ENCODE results near the gene COL12A1. TPM values are rescaled to one million over a fixed set of nuclear protein-coding genes. Genes with fewer than 3 reads are reported as not detected.

The COL12A1 gene
- total and polyA plus RNA-seq, 2 donors (not counting 3 experiments of a cell fraction or from before 2014, with no cell fraction given), result 48.5 to 89.1 TPM

DNA sequence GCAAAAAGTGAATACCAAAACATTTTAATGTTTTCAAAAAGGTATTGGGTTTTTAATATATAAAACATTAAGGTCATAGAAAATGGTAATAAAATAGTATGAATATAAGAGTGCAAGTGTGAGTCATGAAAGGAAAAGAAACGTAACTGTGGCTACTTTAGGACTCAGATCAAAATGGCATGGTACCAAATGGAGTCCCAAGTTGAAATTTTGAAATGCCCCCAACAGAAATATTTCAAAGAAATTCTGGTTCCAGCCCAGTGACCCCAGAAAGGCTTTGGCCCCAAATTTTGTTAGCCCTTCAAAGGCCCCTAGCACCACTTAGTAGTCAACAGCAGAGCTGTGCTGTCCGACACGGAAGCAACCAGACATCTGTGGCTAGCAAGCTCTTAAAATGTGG is 6.0 kb downstream of the COL12A1 start:
- H3K79me2 ChIP-seq (ENCODE audit: control insufficient read depth, insufficient read depth, low read length), result no peaks in the 10 kb centered on the region
- peak; percentile 28 for TF ChIP-seq FOS (IDR thresholded peaks at IDR 0.05; ENCODE audit: borderline replicate concordance, insufficient read depth, low read length)
- no peak for TF ChIP-seq GATA2 (IDR thresholded peaks at IDR 0.05; ENCODE audit: insufficient read depth, insufficient read length, low read depth, low read length)
- no peak for TF ChIP-seq POLR2A (IDR thresholded peaks at IDR 0.05; ENCODE audit: low read depth, low read length)
- dilution Hi-C loops (cut with MboI; ENCODE audit: extremely low pct_ligation_motif_present, low sequenced_read_pairs), result no loop called here
- no peak overlapping the region for H2AFZ ChIP-seq (ENCODE audit: low read depth, low read length)
- ChIA-PET CTCF (interaction anchor here (0.6 to 12.5 kb wide), 3 partner anchors 9 to 789 kb away, joined by 3 to 393 read pairs (median 6); no protein-coding TSS in a partner anchor), POLR2A (no interaction called here)
- FAIRE-seq, result no peak
- no peaks in the 10 kb centered on the region for H3K9me1 ChIP-seq (replicated peaks; ENCODE audit: control insufficient read depth, extremely low read depth, insufficient read depth, low read length)
- H3K9ac ChIP-seq (replicated peaks; ENCODE audit: extremely low read depth, insufficient read depth, low read length), result no peak overlapping the region
- no peaks in the 10 kb centered on the region for H3K36me3 ChIP-seq (ENCODE audit: control insufficient read depth in 2 of 2, extremely low read depth in 1 of 2, insufficient read depth in 2 of 2, low read length in 2 of 2)
- H3K27me3 ChIP-seq (ENCODE audit: control insufficient read depth in 2 of 2, insufficient read depth in 2 of 2, low read length in 2 of 2), result no peaks in the 10 kb centered on the region
- H3K4me3 ChIP-seq (replicated peaks in 1 of 3; ENCODE audit: insufficient read depth in 1 of 3, low read depth in 1 of 3, low read length in 3 of 3), result no peak overlapping the region
- H3K4me1 ChIP-seq (ENCODE audit: control insufficient read depth, extremely low read depth, insufficient read depth, low read length), result peaks cover 16% of the 10 kb centered on the region
- no peaks in the 10 kb centered on the region for H3K9me3 ChIP-seq (replicated peaks; ENCODE audit: control insufficient read depth, insufficient read depth, low read length)
- no peak overlapping the region for H3K27ac ChIP-seq (ENCODE audit: insufficient read depth, low read depth, low read length)
- DNase-seq (ENCODE audit: low read depth, low spot score), result no peak
- no peaks in the 10 kb centered on the region for H4K20me1 ChIP-seq (replicated peaks; ENCODE audit: control insufficient read depth, extremely low read depth, insufficient read depth, low read length)
- intact Hi-C loops (cut with micrococcal nuclease), result loop anchor here (5.0 to 10.0 kb wide), 3 partner anchors 178 to 603 kb away; no protein-coding TSS in a partner anchor
- no TSS peak for BruUV-seq (replicated peaks)
- no peak overlapping the region for H3K4me2 ChIP-seq (ENCODE audit: insufficient read depth, low read length)

DNA sequence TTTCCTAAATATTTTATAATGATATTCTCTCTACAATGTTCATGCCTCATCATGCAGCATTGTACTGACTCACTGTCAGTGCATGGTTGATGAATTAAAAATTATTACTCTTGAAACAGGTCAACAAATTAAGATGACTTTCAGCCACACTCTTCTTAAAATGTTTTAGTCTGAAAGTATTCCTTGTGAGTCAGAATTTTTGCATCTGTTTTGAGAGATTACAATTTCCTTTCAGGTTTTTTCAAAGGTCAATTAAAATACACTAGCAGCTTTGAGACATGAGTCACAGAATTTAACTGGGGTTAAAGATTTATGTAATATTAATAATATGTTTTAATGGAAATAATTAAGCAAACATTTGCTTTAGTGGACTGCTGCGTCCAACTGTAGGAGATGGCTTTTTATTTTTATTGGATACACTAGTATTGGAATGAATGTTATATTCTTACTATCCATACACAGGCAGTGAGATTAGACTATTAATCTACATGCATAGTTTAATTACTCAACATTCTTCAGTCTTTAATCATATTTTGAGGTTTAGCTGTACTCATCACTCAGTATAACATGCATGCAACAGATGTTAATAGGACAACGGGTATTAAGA is 9.7 kb downstream of the COL12A1 start:
- Histone ChIP-seq H4K20me1 (replicated peaks; ENCODE audit: control insufficient read depth, extremely low read depth, insufficient read depth, low read length) (no peaks in the 10 kb centered on the region), H3K79me2 (ENCODE audit: control insufficient read depth, insufficient read depth, low read length) (no peaks in the 10 kb centered on the region), H3K27ac (ENCODE audit: insufficient read depth, low read depth, low read length) (peak overlapping the region; percentile 45), H2AFZ (ENCODE audit: low read depth, low read length) (no peak overlapping the region), H3K9ac (replicated peaks; ENCODE audit: extremely low read depth, insufficient read depth, low read length) (no peak overlapping the region), H3K4me1 (ENCODE audit: control insufficient read depth, extremely low read depth, insufficient read depth, low read length) (peaks cover 6% of the 10 kb centered on the region), H3K36me3 (ENCODE audit: control insufficient read depth in 2 of 2, extremely low read depth in 1 of 2, insufficient read depth in 2 of 2, low read length in 2 of 2) (no peaks in the 10 kb centered on the region), H3K9me3 (replicated peaks; ENCODE audit: control insufficient read depth, insufficient read depth, low read length) (no peaks in the 10 kb centered on the region), H3K27me3 (ENCODE audit: control insufficient read depth in 2 of 2, insufficient read depth in 2 of 2, low read length in 2 of 2) (no peaks in the 10 kb centered on the region), H3K9me1 (replicated peaks; ENCODE audit: control insufficient read depth, extremely low read depth, insufficient read depth, low read length) (no peaks in the 10 kb centered on the region), H3K4me3 (replicated peaks in 1 of 3; ENCODE audit: insufficient read depth in 1 of 3, low read depth in 1 of 3, low read length in 3 of 3) (no peak overlapping the region), H3K4me2 (ENCODE audit: insufficient read depth, low read length) (no peak overlapping the region)
- intact Hi-C loops (cut with micrococcal nuclease), result loop anchor here (2.0 kb wide), 1 partner anchor 589 kb away; no protein-coding TSS in a partner anchor
- DNase-seq (ENCODE audit: low read depth, low spot score) (peak; percentile 72), FAIRE-seq (no peak)
- BruUV-seq (replicated peaks), result no TSS peak
- dilution Hi-C loops (cut with MboI; ENCODE audit: extremely low pct_ligation_motif_present, low sequenced_read_pairs), result no loop called here
- POLR2A ChIA-PET, result no interaction called here
- TF ChIP-seq GATA2 (IDR thresholded peaks at IDR 0.05; ENCODE audit: insufficient read depth, insufficient read length, low read depth, low read length), result peak; percentile 31
- TF ChIP-seq EZH2 (IDR thresholded peaks at IDR 0.05; ENCODE audit: borderline replicate concordance, low read depth, low read length, severe bottlenecking), result no peak
- peak; percentile 75 for TF ChIP-seq FOS (IDR thresholded peaks at IDR 0.05; ENCODE audit: borderline replicate concordance, insufficient read depth, low read length)
- no peak for TF ChIP-seq POLR2AphosphoS5 (IDR thresholded peaks at IDR 0.05; ENCODE audit: insufficient read depth, low read depth, low read length)
- CTCF ChIA-PET, result interaction anchor here (1.0 kb wide), 1 partner anchor 23 kb away, joined by 3 read pairs; no protein-coding TSS in a partner anchor

Measured in endothelial cell of umbilical vein (primary cell).